ENCODE measurements around the gene TMC7. TPM values are rescaled to one million over a fixed set of nuclear protein-coding genes. Genes with fewer than 3 reads are reported as not detected.

The TMC7 gene
- total and polyA plus RNA-seq, 9 donors = 0.15 to 1.1 (median 0.35) TPM; not detected in 1

DNA sequence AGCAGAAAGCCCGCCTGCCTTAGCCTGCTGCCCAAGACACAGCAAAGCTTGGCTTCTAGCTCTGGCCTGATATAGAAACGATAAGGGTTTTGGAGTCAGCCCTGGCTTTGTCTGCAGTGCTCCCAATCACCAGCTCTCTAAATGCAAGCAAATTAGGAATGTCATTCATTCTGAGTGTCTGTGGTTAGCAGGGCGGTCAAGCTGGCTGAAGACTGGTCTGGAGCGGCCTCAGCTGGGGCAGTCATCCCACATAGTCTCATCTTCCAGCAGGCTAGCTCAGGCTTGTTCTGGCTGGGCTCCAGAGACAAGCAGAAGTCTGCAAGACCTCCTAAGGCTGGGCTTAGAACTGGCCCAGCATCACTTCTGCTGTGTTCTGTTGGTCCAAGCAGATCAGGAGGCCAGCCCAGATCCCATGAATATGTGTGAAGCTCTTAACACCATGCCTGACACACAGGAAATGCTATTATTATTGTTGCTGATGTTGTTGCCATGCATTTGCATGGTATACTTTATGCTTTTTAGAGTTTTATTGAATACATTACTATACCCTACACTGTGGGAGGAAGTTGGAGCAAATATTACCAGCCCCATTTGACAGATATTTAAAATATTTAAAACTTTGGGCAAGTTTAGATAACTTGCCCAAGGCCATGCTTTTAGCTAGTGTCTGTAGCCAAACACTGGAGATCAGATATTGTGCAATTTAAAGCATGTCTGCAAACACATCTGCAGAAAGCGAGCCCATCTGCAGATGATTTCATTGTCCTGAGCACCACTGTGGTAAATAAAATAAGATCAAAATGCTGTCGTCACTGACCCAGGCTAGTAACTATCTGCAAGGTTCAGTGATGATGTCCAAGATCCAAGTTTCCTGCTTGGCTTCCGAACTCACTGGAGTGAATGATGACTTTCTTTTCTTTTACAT is 24.8 kb downstream of the TMC7 start:
- TF ChIP-seq EP300 (IDR thresholded peaks at IDR 0.05) (no peak), POLR2A (IDR thresholded peaks at IDR 0.05) (no peak)
- TF ChIP-seq, protein P1, sequence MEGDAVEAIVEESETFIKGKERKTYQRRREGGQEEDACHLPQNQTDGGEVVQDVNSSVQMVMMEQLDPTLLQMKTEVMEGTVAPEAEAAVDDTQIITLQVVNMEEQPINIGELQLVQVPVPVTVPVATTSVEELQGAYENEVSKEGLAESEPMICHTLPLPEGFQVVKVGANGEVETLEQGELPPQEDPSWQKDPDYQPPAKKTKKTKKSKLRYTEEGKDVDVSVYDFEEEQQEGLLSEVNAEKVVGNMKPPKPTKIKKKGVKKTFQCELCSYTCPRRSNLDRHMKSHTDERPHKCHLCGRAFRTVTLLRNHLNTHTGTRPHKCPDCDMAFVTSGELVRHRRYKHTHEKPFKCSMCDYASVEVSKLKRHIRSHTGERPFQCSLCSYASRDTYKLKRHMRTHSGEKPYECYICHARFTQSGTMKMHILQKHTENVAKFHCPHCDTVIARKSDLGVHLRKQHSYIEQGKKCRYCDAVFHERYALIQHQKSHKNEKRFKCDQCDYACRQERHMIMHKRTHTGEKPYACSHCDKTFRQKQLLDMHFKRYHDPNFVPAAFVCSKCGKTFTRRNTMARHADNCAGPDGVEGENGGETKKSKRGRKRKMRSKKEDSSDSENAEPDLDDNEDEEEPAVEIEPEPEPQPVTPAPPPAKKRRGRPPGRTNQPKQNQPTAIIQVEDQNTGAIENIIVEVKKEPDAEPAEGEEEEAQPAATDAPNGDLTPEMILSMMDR (IDR thresholded peaks at IDR 0.05) = no peak
- Histone ChIP-seq H3K36me3 (no peaks in the 10 kb centered on the region), H3K4me3 (no peak overlapping the region), H3K4me1 (ENCODE audit: insufficient read depth) (no peaks in the 10 kb centered on the region), H3K9me3 (peaks cover 0 to 4% of the 10 kb centered on the region in 2 donors), H3K27ac (no peak overlapping the region), H3K27me3 (no peaks in the 10 kb centered on the region)
- WGBS, 3 donors = 67 to 75% (median 73%) methylated on average over 7 of the region's 7 CpGs
- intact Hi-C loops (cut with DNase I) = no loop called here
- DNase-seq = no peak

DNA sequence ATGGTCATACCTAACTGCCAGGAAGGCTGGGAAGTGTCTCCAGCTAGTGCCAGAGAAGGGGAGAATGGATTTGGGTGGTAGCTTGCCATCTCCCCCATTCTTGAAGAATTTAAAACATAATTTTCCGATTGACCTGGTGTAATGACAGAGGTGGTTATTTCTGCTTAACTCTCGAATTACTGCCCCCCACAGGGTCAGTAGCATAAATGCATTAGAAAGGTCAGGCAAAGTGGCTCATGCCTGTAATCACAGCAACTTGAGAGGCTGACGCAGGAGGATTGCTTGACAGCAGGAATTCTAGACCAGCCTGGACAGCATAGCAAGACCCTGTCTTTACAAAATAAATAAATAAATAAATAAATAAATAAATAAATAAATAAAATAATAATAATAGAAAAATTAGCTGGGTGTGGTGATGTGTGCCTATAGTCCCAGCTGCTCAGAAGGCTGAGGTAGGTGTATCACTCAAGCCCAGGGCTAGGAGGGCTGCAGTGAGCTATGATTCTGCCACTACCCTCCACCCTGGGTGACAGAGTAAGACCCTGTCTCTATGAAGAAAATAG is 27.5 kb downstream of the TMC7 start:
- Histone ChIP-seq H3K36me3 (no peaks in the 10 kb centered on the region), H3K4me3 (no peak overlapping the region), H3K27me3 (no peaks in the 10 kb centered on the region), H3K27ac (no peak overlapping the region), H3K9me3 (peaks cover 0 to 4% of the 10 kb centered on the region in 2 donors), H3K4me1 (ENCODE audit: insufficient read depth) (no peaks in the 10 kb centered on the region)
- no peak for DNase-seq
- TF ChIP-seq, protein P1 (IDR thresholded peaks at IDR 0.05) = no peak
- TF ChIP-seq EP300 (IDR thresholded peaks at IDR 0.05) (no peak), POLR2A (IDR thresholded peaks at IDR 0.05) (no peak)
- intact Hi-C loops (cut with DNase I) = no loop called here
- 73 to 84% (median 79%) methylated on average over 3 of the region's 3 CpGs for WGBS, 3 donors

DNA sequence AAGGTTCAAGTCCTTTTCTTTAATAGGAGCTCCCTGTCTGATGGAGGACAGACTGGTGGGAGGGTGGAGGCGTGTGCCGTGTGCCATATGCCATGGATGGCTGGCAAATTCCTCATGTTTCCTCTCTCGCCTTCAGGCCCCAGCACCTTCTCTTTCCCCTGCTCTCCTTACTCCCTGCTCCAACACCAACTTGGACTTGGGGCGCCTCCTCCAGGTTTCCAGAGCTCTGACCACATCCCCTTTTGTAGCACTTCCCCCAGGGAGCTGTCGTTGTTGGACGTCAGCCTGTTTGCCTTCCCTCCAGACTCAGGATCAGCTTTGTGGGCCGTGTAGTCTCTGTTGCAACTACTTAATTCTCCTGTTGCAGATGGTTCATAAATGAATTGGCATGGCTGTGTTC is 30.7 kb downstream of the TMC7 start:
- no peak overlapping the region for H3K4me3 ChIP-seq
- 52 to 59% (median 54%) methylated on average over 7 of the region's 7 CpGs for WGBS, 3 donors
- intact Hi-C loops (cut with DNase I) = no loop called here

DNA sequence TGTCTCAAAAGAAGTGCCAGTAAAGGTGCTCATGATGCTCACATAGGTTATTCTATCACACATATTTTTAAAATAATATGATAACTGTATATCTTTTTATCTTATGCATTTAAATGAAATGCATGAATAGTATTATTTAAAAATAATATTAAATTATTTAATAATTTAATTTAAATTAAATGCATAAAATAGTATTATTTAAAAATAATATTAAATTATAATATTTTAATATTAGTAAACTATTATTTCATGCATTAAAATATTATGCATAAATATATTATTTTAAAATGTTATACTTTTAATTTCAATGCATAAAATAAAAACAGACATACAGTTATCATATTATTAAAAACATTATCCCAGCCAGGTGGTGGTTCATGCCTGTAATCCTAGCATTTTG is 33.4 kb downstream of the TMC7 start:
- intact Hi-C loops (cut with DNase I) = no loop called here
- no peak overlapping the region for H3K27ac ChIP-seq
- no peaks in the 10 kb centered on the region for H3K36me3 ChIP-seq
- H3K4me3 ChIP-seq = no peak overlapping the region
- H3K4me1 ChIP-seq (ENCODE audit: insufficient read depth) = no peaks in the 10 kb centered on the region
- no peaks in the 10 kb centered on the region for H3K27me3 ChIP-seq
- no peaks in the 10 kb centered on the region for H3K9me3 ChIP-seq
- DNase-seq = no peak
- no peak for TF ChIP-seq EP300 (IDR thresholded peaks at IDR 0.05)
- TF ChIP-seq, protein P1 (IDR thresholded peaks at IDR 0.05) = no peak

More for the DNA sequence above, 30.7 kb downstream of the TMC7 start:
- Histone ChIP-seq H3K36me3 (no peaks in the 10 kb centered on the region), H3K27me3 (no peaks in the 10 kb centered on the region), H3K4me1 (ENCODE audit: insufficient read depth) (no peaks in the 10 kb centered on the region), H3K27ac (no peak overlapping the region), H3K9me3 (peaks cover 0 to 4% of the 10 kb centered on the region in 2 donors)
- no peak for DNase-seq
- no peak for TF ChIP-seq EP300 (IDR thresholded peaks at IDR 0.05)
- no peak for TF ChIP-seq POLR2A (IDR thresholded peaks at IDR 0.05)
- TF ChIP-seq, protein P1 (IDR thresholded peaks at IDR 0.05) = no peak

All from ovary (tissue), 9 donors.